Keratinocyte (primary cell): ENCODE results near the gene R3HDM2. TPM values are rescaled to one million over a fixed set of nuclear protein-coding genes. Genes with fewer than 3 reads are reported as not detected.

Experiments used
- DNase-seq: peaks from one replicate; pipeline ENCODE4 v3.0.0-alpha.2; 2011; ENCODE audit warnings: low read depth, missing footprints, low spot score
- FAIRE-seq: peaks from 2 replicates; lab custom pipeline; 2011; peaks lifted over from hg19 to GRCh38; lab: Jason Lieb, UNC
- H2AFZ ChIP-seq: 2 replicates; pipeline ENCODE4 v1.6.0; 2012; ENCODE audit warnings: low read length, control low read depth, inconsistent platforms; ENCODE audit not compliant: control insufficient read depth
- H3K27ac ChIP-seq: 2 replicates; pipeline ENCODE4 v1.5.1; 2011; ENCODE audit warnings: low read length; ENCODE audit not compliant: control insufficient read depth, insufficient read depth
- H3K27me3 ChIP-seq: 3 replicates; pipeline ENCODE4 v1.6.0; 2011; ENCODE audit warnings: low read length; ENCODE audit not compliant: control insufficient read depth, insufficient read depth; ENCODE audit errors: extremely low read depth
- H3K36me3 ChIP-seq, 2 experiments: 2 replicates in 1 of 2; 3 replicates in 1 of 2; pipeline ENCODE4 v1.5.1; 2011; ENCODE audit warnings: low read length in 2 of 2, mild to moderate bottlenecking in 1 of 2; ENCODE audit not compliant: control insufficient read depth in 2 of 2, insufficient read depth in 2 of 2; ENCODE audit errors: extremely low read depth in 1 of 2
- H3K4me1 ChIP-seq: 3 replicates; pipeline ENCODE4 v1.5.1; 2011; ENCODE audit warnings: low read length; ENCODE audit not compliant: control insufficient read depth, insufficient read depth; ENCODE audit errors: extremely low read depth
- H3K4me2 ChIP-seq: 3 replicates; pipeline ENCODE4 v1.6.0; 2011; ENCODE audit warnings: low read depth, low read length; ENCODE audit not compliant: control insufficient read depth, insufficient read depth; ENCODE audit errors: extremely low read depth
- H3K4me3 ChIP-seq, 3 experiments: fragments of 200-600 bp in 1 of 3; sonication (generic) in 1 of 3; 2 replicates in 2 of 3; 3 replicates in 1 of 3; pipeline ENCODE4 v1.5.1; 2011 to 2016; ENCODE audit warnings: low read length in 3 of 3, mild to moderate bottlenecking in 3 of 3, control low read depth in 2 of 3, inconsistent platforms in 1 of 3, low read depth in 1 of 3, mixed read lengths in 1 of 3, mixed run types in 1 of 3, moderate library complexity in 1 of 3; ENCODE audit not compliant: control insufficient read depth in 2 of 3, insufficient read depth in 2 of 3; ENCODE audit errors: extremely low read depth in 1 of 3
- H3K79me2 ChIP-seq: 2 replicates; pipeline ENCODE4 v1.6.0; 2012; ENCODE audit warnings: low read length; ENCODE audit not compliant: control insufficient read depth, insufficient read depth
- H3K9ac ChIP-seq: 3 replicates; pipeline ENCODE4 v1.6.0; 2011; ENCODE audit warnings: low read length; ENCODE audit not compliant: control insufficient read depth, insufficient read depth; ENCODE audit errors: extremely low read depth
- H3K9me1 ChIP-seq: 3 replicates; pipeline ENCODE4 v1.6.0; 2011; ENCODE audit warnings: low read length; ENCODE audit not compliant: control insufficient read depth, insufficient read depth; ENCODE audit errors: extremely low read depth
- H3K9me3 ChIP-seq: 2 replicates; pipeline ENCODE4 v1.5.1; 2012; ENCODE audit warnings: low read depth, low read length; ENCODE audit not compliant: control insufficient read depth
- H4K20me1 ChIP-seq: 3 replicates; pipeline ENCODE4 v1.6.0; 2011; ENCODE audit warnings: low read length; ENCODE audit not compliant: control insufficient read depth, insufficient read depth; ENCODE audit errors: extremely low read depth
- CTCF ChIP-seq, 3 experiments: IDR thresholded peaks in 1 of 3; conservative IDR thresholded peaks in 1 of 3; optimal IDR thresholded peaks in 1 of 3; 2 replicates in 2 of 3; 3 replicates in 1 of 3; pipeline versions ENCODE3 to v1.5.1; 2011; ENCODE audit warnings: low read length in 3 of 3, mild to moderate bottlenecking in 3 of 3, moderate library complexity in 2 of 3, control low read depth in 1 of 3, inconsistent platforms in 1 of 3; ENCODE audit not compliant: insufficient read depth in 2 of 3; ENCODE audit errors: extremely low read depth in 1 of 3
- EZH2 ChIP-seq: IDR thresholded peaks from one replicate; pipeline ENCODE4 v1.6.1; 2012; ENCODE audit warnings: inconsistent platforms, mild to moderate bottlenecking, low read length, moderate library complexity
- dilution Hi-C: fragments of 300-500 bp; cut with MboI; formaldehyde crosslinking; loops from one replicate; pipeline ENCODE4 v1.7.0; 2020; ENCODE audit warnings: low sequenced_read_pairs; ENCODE audit not compliant: extremely low pct_ligation_motif_present
- polyA plus RNA-seq, 5 experiments: library from polyadenylated mRNA; depleted of rRNA in 3 of 5; stranded (reverse) in 3 of 5; stranded (forward) in 1 of 5; unstranded in 1 of 5; fragments of >200 nt; gene quantifications; 1 replicate in 1 of 5; 2 replicates in 3 of 5; 3 replicates in 1 of 5; pipeline versions ENCODE4 v1.2.1 to v1.2.3, GENCODE V29; 2011 to 2012; ENCODE audit warnings: missing spikeins in 2 of 5, low read depth in 1 of 5, low replicate concordance in 1 of 5

Gene R3HDM2
- polyA plus RNA-seq, 1 donor (not counting 4 experiments of a cell fraction or from before 2014, with no cell fraction given), result 11.1 TPM

DNA sequence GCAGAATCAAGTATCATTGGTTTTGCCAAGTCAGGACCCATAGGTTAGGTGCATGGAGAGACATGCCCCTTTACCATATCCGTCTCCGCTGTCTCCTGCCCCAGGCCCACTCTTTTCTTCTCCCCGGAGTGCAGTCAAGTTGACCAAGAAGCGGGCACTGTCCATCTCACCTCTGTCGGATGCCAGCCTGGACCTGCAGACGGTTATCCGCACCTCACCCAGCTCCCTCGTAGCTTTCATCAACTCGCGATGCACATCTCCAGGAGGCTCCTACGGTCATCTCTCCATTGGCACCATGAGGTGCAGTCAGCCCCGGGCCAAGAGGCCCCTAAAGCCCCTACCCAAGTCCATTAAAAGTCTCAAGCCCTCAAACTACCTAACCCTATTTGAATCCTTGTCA is 33.7 kb upstream of the R3HDM2 start:
- no peaks in the 10 kb centered on the region for H4K20me1 ChIP-seq
- FAIRE-seq, result no peak
- H3K27me3 ChIP-seq, result peaks cover 42% of the 10 kb centered on the region
- H2AFZ ChIP-seq, result no peak overlapping the region
- peaks cover 15% of the 10 kb centered on the region for H3K4me1 ChIP-seq
- no peaks in the 10 kb centered on the region for H3K36me3 ChIP-seq
- no peaks in the 10 kb centered on the region for H3K9me3 ChIP-seq
- H3K79me2 ChIP-seq, result no peaks in the 10 kb centered on the region
- DNase-seq, result no peak
- no peaks in the 10 kb centered on the region for H3K9me1 ChIP-seq
- H3K4me2 ChIP-seq, result no peak overlapping the region
- no peak for TF ChIP-seq EZH2
- no peak for TF ChIP-seq CTCF (optimal IDR thresholded peaks at IDR 0.05 in 1 of 3, IDR thresholded peaks at IDR 0.05 in 1 of 3, conservative IDR thresholded peaks at IDR 0.05 in 1 of 3; ENCODE audit: extremely low read depth in 1 of 3, insufficient read depth in 2 of 3, low read length in 3 of 3)
- dilution Hi-C loops, result no loop called here
- no peak overlapping the region for H3K27ac ChIP-seq
- no peak overlapping the region for H3K4me3 ChIP-seq
- H3K9ac ChIP-seq, result no peak overlapping the region

- Histone ChIP-seq H3K36me3 (no peaks in the 10 kb centered on the region), H3K79me2 (no peaks in the 10 kb centered on the region), H3K4me3 (no peak overlapping the region), H3K4me1 (peaks cover 28% of the 10 kb centered on the region), H3K9me1 (no peaks in the 10 kb centered on the region), H3K4me2 (peak overlapping the region; percentile 97), H3K27ac (no peak overlapping the region), H2AFZ (no peak overlapping the region), H3K9me3 (no peaks in the 10 kb centered on the region), H3K9ac (no peak overlapping the region), H3K27me3 (peaks cover 34% of the 10 kb centered on the region), H4K20me1 (no peaks in the 10 kb centered on the region)
- DNase-seq, result no peak
- dilution Hi-C loops, result no loop called here
- FAIRE-seq, result no peak
- no peak for TF ChIP-seq EZH2
- TF ChIP-seq CTCF (optimal IDR thresholded peaks at IDR 0.05 in 1 of 3, IDR thresholded peaks at IDR 0.05 in 1 of 3, conservative IDR thresholded peaks at IDR 0.05 in 1 of 3; ENCODE audit: extremely low read depth in 1 of 3, insufficient read depth in 2 of 3, low read length in 3 of 3), result no peak
These were observed 32.0 kb upstream of the R3HDM2 start for GRCh38 chr12:57462912-57463253.
